Central memory CD4-positive, alpha-beta T cell (primary cell): ENCODE measurements around the gene KIF17.
A peak's percentile ranks its signal among the peaks of the same experiment; 100 is the strongest.

Source experiments
- DNase-seq: peaks from one replicate; pipeline ENCODE4 v3.0.0; 2022
- total RNA-seq, 3 experiments: gene quantifications; one replicate each; lab custom pipeline; 2026; lab: John Stamatoyannopoulos, UW

KIF17 gene
- total RNA-seq, result 0 to 0.16 (median 0) reads per million in 3 experiments

GRCh38 chr1:20717452-20718342 is at the start of gene KIF17:
TSS of gene KIF17 (minus strand) at chr1:20718007. CDS start at chr1:20717706, 301 bp downstream.
- DNase-seq, result peak; percentile 66

- no peak for DNase-seq
These were observed 49.5 kb upstream of the KIF17 start for GRCh38 chr1:20767271-20767670.

- no peak for DNase-seq
These were observed 45.6 kb upstream of the KIF17 start for GRCh38 chr1:20763417-20763816.

GRCh38 chr1:20760322-20760721 is 42.5 kb upstream of the KIF17 start:
- DNase-seq, result no peak

GRCh38 chr1:20753589-20753988 is 35.8 kb upstream of the KIF17 start:
- DNase-seq, result no peak

- DNase-seq, result no peak
These were observed 33.7 kb upstream of the KIF17 start for GRCh38 chr1:20751462-20751990.

GRCh38 chr1:20742671-20743070 is 24.9 kb upstream of the KIF17 start:
- no peak for DNase-seq

GRCh38 chr1:20740781-20741180 is 23.0 kb upstream of the KIF17 start:
- no peak for DNase-seq

- no peak for DNase-seq
These were observed 21.4 kb upstream of the KIF17 start for GRCh38 chr1:20739225-20739624.

GRCh38 chr1:20735581-20736111 is 17.8 kb upstream of the KIF17 start:
- no peak for DNase-seq

GRCh38 chr1:20733360-20733975 is 15.7 kb upstream of the KIF17 start:
- DNase-seq, result no peak

GRCh38 chr1:20732588-20733359 is 15.0 kb upstream of the KIF17 start, which contains the start of gene SH2D5:
TSS of gene SH2D5 (minus strand) at chr1:20732703. CDS start at chr1:20728044, 4,659 bp downstream.
- peak; percentile 56 for DNase-seq

GRCh38 chr1:20732071-20732587 is 14.3 kb upstream of the KIF17 start:
- DNase-seq, result peak; percentile 28

- DNase-seq, result peak; percentile 6
These were observed 13.5 kb upstream of the KIF17 start for GRCh38 chr1:20731057-20731991.

GRCh38 chr1:20730690-20731056 is 12.9 kb upstream of the KIF17 start:
- DNase-seq, result no peak

- DNase-seq, result no peak
These were observed 12.3 kb upstream of the KIF17 start for GRCh38 chr1:20729990-20730689.

- DNase-seq, result no peak
These were observed 11.5 kb upstream of the KIF17 start for GRCh38 chr1:20729155-20729931.

- DNase-seq, result no peak
These were observed 10.8 kb upstream of the KIF17 start for GRCh38 chr1:20728371-20729154.

GRCh38 chr1:20727746-20728316 is 10.0 kb upstream of the KIF17 start:
- DNase-seq, result no peak
